Parathyroid adenoma (tissue), 2 donors: ENCODE data around the gene KIF26B.
"Not testable (repeated sequence)": the region's sequence is repeated elsewhere in the genome, so short reads cannot be mapped to it uniquely, and the experiment has no call there.

Source experiments
- H2AFZ ChIP-seq: fragments of 300-600 bp; sonication (generic); one replicate; pipeline ENCODE4 v1.7.0; 2017; ENCODE audit warnings: antibody characterized with exemption, mild to moderate bottlenecking
- H3K27ac ChIP-seq: fragments of 300-600 bp; sonication (generic); one replicate; pipeline ENCODE4 v1.7.0; 2017
- H3K27me3 ChIP-seq: fragments of 300-600 bp; sonication (generic); one replicate; pipeline ENCODE4 v1.7.0; 2017; ENCODE audit warnings: low read length; ENCODE audit not compliant: control insufficient read depth, insufficient read depth
- H3K36me3 ChIP-seq: fragments of 300-600 bp; sonication (generic); one replicate; pipeline ENCODE4 v1.7.0; 2017; ENCODE audit warnings: low read length; ENCODE audit not compliant: control insufficient read depth, insufficient read depth
- H3K4me1 ChIP-seq: fragments of 300-600 bp; sonication (generic); one replicate; pipeline ENCODE4 v1.7.0; 2017; ENCODE audit warnings: control low read depth
- H3K4me2 ChIP-seq: fragments of 300-600 bp; sonication (generic); one replicate; pipeline ENCODE4 v1.7.0; 2017; ENCODE audit warnings: low read length
- H3K4me3 ChIP-seq: fragments of 300-600 bp; sonication (generic); one replicate; pipeline ENCODE4 v1.7.0; 2017; ENCODE audit warnings: low read depth, low read length
- H3K79me2 ChIP-seq: fragments of 300-600 bp; sonication (generic); one replicate; pipeline ENCODE4 v1.7.0; 2017; ENCODE audit warnings: control low read depth
- H3K9ac ChIP-seq: fragments of 300-600 bp; sonication (generic); one replicate; pipeline ENCODE4 v1.7.0; 2017; ENCODE audit warnings: mild to moderate bottlenecking
- H3K9me3 ChIP-seq: fragments of 300-600 bp; sonication (generic); one replicate; pipeline ENCODE4 v1.7.0; 2017; ENCODE audit warnings: low read length; ENCODE audit not compliant: control insufficient read depth
- TF ChIP-seq, protein P1 (sequence below): fragments of 300-600 bp; sonication (generic); IDR thresholded peaks from one replicate; pipeline ENCODE4 v1.7.0; 2017; ENCODE audit warnings: antibody characterized with exemption, mild to moderate bottlenecking
- donor health status: primary hyperparathyroidism.

The KIF26B gene

GRCh38 chr1:245707941-245708340 lies 553.2 kb downstream of the KIF26B start:
- H3K79me2 ChIP-seq, result no peaks in the 10 kb centered on the region
- no peak overlapping the region for H3K27ac ChIP-seq
- no peak overlapping the region for H3K4me3 ChIP-seq
- no peaks in the 10 kb centered on the region for H3K36me3 ChIP-seq
- H3K27me3 ChIP-seq, result no peaks in the 10 kb centered on the region
- H3K4me2 ChIP-seq, result no peak overlapping the region
- no peak overlapping the region for H2AFZ ChIP-seq
- no peaks in the 10 kb centered on the region for H3K4me1 ChIP-seq
- TF ChIP-seq, protein P1, sequence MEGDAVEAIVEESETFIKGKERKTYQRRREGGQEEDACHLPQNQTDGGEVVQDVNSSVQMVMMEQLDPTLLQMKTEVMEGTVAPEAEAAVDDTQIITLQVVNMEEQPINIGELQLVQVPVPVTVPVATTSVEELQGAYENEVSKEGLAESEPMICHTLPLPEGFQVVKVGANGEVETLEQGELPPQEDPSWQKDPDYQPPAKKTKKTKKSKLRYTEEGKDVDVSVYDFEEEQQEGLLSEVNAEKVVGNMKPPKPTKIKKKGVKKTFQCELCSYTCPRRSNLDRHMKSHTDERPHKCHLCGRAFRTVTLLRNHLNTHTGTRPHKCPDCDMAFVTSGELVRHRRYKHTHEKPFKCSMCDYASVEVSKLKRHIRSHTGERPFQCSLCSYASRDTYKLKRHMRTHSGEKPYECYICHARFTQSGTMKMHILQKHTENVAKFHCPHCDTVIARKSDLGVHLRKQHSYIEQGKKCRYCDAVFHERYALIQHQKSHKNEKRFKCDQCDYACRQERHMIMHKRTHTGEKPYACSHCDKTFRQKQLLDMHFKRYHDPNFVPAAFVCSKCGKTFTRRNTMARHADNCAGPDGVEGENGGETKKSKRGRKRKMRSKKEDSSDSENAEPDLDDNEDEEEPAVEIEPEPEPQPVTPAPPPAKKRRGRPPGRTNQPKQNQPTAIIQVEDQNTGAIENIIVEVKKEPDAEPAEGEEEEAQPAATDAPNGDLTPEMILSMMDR, result no peak
- H3K9me3 ChIP-seq, result no peaks in the 10 kb centered on the region
- no peak overlapping the region for H3K9ac ChIP-seq

DNA sequence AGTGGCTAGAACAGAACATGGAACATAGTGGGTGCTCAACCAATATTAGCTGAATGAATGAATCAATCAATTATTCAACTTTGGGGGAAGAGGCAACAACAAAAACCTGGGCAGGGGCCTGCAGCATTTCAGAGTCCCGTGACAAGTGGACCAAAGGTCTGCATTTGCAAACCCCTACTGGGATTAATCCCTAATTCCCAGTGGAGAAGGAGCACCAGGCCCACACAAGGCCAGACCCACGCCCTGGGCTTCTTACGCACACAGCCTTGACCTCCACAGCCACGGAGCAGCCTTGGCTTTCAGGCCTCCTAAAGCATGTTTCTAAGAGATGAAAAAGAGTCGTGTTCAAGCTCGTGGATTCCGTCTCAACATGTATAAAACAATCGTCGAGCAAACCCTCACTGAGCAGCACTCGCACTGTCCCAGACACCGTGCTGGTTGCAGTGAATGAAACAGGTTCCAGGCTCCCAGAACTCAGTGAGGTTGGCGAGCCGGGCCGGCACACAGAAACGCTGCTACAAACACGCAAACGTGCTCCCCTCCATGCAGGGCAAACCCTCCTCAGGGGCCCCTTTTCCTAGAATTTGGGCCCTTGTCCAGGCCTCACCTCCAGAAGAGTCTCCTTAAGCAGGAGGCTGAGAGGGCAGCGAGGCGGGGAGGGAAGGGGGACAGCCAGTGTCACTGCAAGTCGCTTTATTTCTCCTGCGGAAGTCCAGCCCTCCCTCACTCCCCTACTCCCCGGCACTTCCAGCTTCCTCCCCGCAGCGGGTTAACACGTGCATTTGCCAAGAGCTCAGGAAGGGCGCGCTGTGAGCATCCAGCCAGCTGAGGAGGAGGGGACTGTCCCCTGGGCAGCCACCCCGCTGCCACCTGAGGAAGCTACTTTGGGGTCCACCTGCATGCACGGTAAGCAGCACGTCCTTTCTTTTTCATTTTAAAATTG lies 556.4 kb downstream of the KIF26B start:
- Histone ChIP-seq H2AFZ (no peak overlapping the region), H3K9ac (no peak overlapping the region), H3K4me2 (no peak overlapping the region), H3K36me3 (no peaks in the 10 kb centered on the region), H3K27ac (no peak overlapping the region), H3K79me2 (no peaks in the 10 kb centered on the region), H3K27me3 (no peaks in the 10 kb centered on the region), H3K4me3 (no peak overlapping the region), H3K4me1 (no peaks in the 10 kb centered on the region), H3K9me3 (no peaks in the 10 kb centered on the region)
- TF ChIP-seq, protein P1, result no peak

DNA sequence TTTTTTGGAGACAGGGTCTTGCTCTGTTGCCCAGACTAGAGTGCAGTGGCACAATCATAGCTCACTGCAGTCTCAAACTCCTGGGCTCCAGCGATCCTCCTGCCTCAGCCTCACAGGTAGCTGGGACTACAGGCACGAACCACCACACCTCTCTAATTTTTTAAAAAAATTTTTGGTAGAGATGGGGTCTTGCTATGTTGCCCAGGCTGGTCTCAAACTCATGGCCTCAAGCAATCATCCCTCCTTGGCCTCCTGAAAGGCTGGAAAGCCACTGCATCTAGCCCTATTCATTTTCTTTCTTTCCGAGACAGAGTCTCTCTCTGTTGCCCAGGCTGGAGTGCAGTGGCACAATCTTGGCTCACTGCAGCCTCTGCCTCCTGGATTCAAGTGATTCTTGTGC lies 559.2 kb downstream of the KIF26B start:
- H3K9ac ChIP-seq, H2AFZ ChIP-seq: not testable (repeated sequence)

GRCh38 chr1:245715291-245715701 lies 560.5 kb downstream of the KIF26B start:
- Histone ChIP-seq H2AFZ (no peak overlapping the region), H3K4me2 (no peak overlapping the region), H3K9ac (no peak overlapping the region), H3K9me3 (no peaks in the 10 kb centered on the region), H3K79me2 (no peaks in the 10 kb centered on the region), H3K4me3 (no peak overlapping the region), H3K36me3 (no peaks in the 10 kb centered on the region), H3K27ac (no peak overlapping the region), H3K4me1 (no peaks in the 10 kb centered on the region), H3K27me3 (no peaks in the 10 kb centered on the region)
- TF ChIP-seq, protein P1, result no peak

More for the DNA sequence above, 559.2 kb downstream of the KIF26B start:
- H3K36me3 ChIP-seq, H3K27ac ChIP-seq, H3K4me1 ChIP-seq, H3K4me2 ChIP-seq, H3K79me2 ChIP-seq, H3K4me3 ChIP-seq, H3K27me3 ChIP-seq, H3K9me3 ChIP-seq: not testable (repeated sequence)

DNA sequence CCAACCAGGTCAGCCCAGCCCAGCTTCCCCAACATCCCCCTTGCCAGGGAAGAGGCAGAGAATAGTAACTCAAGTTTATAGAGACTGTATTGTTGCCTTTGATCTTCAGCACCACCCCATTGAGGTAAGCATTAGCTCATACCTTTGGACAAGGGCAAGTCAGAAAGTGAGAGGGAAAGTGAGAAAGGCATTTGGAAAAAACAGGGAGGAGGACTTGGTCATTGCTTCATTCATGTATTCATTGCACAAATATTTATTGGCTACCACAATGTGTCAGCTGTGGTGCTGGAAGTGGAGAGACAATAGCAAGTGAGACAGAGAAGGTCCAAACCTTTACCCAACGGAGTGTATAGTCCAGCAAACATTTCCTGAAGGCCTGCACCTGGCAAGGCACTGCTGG lies 561.2 kb downstream of the KIF26B start:
- H3K9me3 ChIP-seq, result no peaks in the 10 kb centered on the region
- H3K4me1 ChIP-seq, result no peaks in the 10 kb centered on the region
- no peak overlapping the region for H3K4me3 ChIP-seq
- no peaks in the 10 kb centered on the region for H3K27me3 ChIP-seq
- H3K9ac ChIP-seq, result no peak overlapping the region
- no peak overlapping the region for H2AFZ ChIP-seq
- TF ChIP-seq, protein P1, result no peak
- H3K4me2 ChIP-seq, result no peak overlapping the region
- H3K79me2 ChIP-seq, result no peaks in the 10 kb centered on the region
- H3K36me3 ChIP-seq, result no peaks in the 10 kb centered on the region
- no peak overlapping the region for H3K27ac ChIP-seq
